ENCODE results near the gene CNPY2.

Gene CNPY2

GRCh38 chr12:56333197-56333678, 17.4 kb upstream of the CNPY2 start:
- Histone ChIP-seq H3K27me3 (ENCODE audit: control insufficient read depth in 1 of 2, insufficient read depth in 1 of 2, low read length in 2 of 2) (no peaks in the 10 kb centered on the region), H2AK5ac (ENCODE audit: low read length, severe bottlenecking) (peak overlapping the region; percentile 26), H3K9ac (ENCODE audit: low read length) (peak overlapping the region; percentile 98), H4K8ac (ENCODE audit: low read length) (peak overlapping the region; percentile 56), H3K23ac (ENCODE audit: low read length in 2 of 2) (no peak overlapping the region), H3K4me3 (ENCODE audit: insufficient read depth in 1 of 2, low read depth in 1 of 2, low read length in 2 of 2) (peak overlapping the region in 1 of 2 experiments; percentile 90), H3K36me3 (ENCODE audit: control insufficient read depth in 1 of 2, insufficient read depth in 2 of 2, low read depth in 1 of 2, low read length in 2 of 2) (peaks cover 0 to under 1% of the 10 kb centered on the region in 2 experiments), H3K79me1 (replicated peaks; ENCODE audit: low read length, poor library complexity, severe bottlenecking) (peaks cover 3% of the 10 kb centered on the region), H2AFZ (ENCODE audit: low read depth, low read length) (peak overlapping the region; percentile 78), H2BK5ac (ENCODE audit: low read depth, low read length, poor library complexity, severe bottlenecking) (no peak overlapping the region), H3K18ac (ENCODE audit: low read depth in 1 of 2, low read length in 2 of 2) (peak overlapping the region; percentile 68), H2BK12ac (ENCODE audit: low read length in 2 of 2) (peak overlapping the region in 1 of 2 experiments; percentile 4), H3K4me1 (ENCODE audit: control insufficient read depth, insufficient read depth, low read depth, low read length) (peaks cover 6% of the 10 kb centered on the region), H3K4ac (ENCODE audit: low read depth in 1 of 2, low read length in 2 of 2) (peak overlapping the region in 1 of 2 experiments; percentile 92), H3K4me2 (ENCODE audit: low read length, poor library complexity, severe bottlenecking) (peak overlapping the region; percentile 72), H2BK120ac (ENCODE audit: low read depth, low read length) (no peak overlapping the region), H4K91ac (ENCODE audit: low read length) (peak overlapping the region; percentile 62), H3K14ac (ENCODE audit: low read length in 2 of 2) (no peak overlapping the region), H3K27ac (ENCODE audit: low read length, poor library complexity, severe bottlenecking) (peak overlapping the region; percentile 96), H2BK15ac (ENCODE audit: low read depth, poor library complexity, severe bottlenecking) (no peak overlapping the region), H3K9me3 (ENCODE audit: control insufficient read depth, low read length) (no peaks in the 10 kb centered on the region)
- WGBS = 89% methylated on average over 2 of the region's 8 CpGs
- no peak for DNase-seq

- H3K4ac ChIP-seq (ENCODE audit: low read depth in 1 of 2, low read length in 2 of 2) = peak overlapping the region; percentile 25 to 92
- H3K27me3 ChIP-seq (ENCODE audit: control insufficient read depth in 1 of 2, insufficient read depth in 1 of 2, low read length in 2 of 2) = no peaks in the 10 kb centered on the region
- H3K79me1 ChIP-seq (replicated peaks; ENCODE audit: low read length, poor library complexity, severe bottlenecking) = peaks cover 3% of the 10 kb centered on the region
- H3K4me1 ChIP-seq (ENCODE audit: control insufficient read depth, insufficient read depth, low read depth, low read length) = peaks cover 6% of the 10 kb centered on the region
- H2AFZ ChIP-seq (ENCODE audit: low read depth, low read length) = no peak overlapping the region
- no peak overlapping the region for H2BK5ac ChIP-seq (ENCODE audit: low read depth, low read length, poor library complexity, severe bottlenecking)
- H3K18ac ChIP-seq (ENCODE audit: low read depth in 1 of 2, low read length in 2 of 2) = no peak overlapping the region
- peak overlapping the region; percentile 98 for H3K9ac ChIP-seq (ENCODE audit: low read length)
- no peaks in the 10 kb centered on the region for H3K9me3 ChIP-seq (ENCODE audit: control insufficient read depth, low read length)
- no peak overlapping the region for H2BK15ac ChIP-seq (ENCODE audit: low read depth, poor library complexity, severe bottlenecking)
- peak overlapping the region; percentile 62 for H4K91ac ChIP-seq (ENCODE audit: low read length)
- no peak overlapping the region for H3K23ac ChIP-seq (ENCODE audit: low read length in 2 of 2)
- no peak overlapping the region for H3K14ac ChIP-seq (ENCODE audit: low read length in 2 of 2)
- H2BK12ac ChIP-seq (ENCODE audit: low read length in 2 of 2) = no peak overlapping the region
- WGBS = 93% methylated on average over 11 of the region's 11 CpGs
- no peak overlapping the region for H3K27ac ChIP-seq (ENCODE audit: low read length, poor library complexity, severe bottlenecking)
- no peak overlapping the region for H3K4me2 ChIP-seq (ENCODE audit: low read length, poor library complexity, severe bottlenecking)
- no peak for DNase-seq
- peak overlapping the region; percentile 26 for H2AK5ac ChIP-seq (ENCODE audit: low read length, severe bottlenecking)
- H3K4me3 ChIP-seq (ENCODE audit: insufficient read depth in 1 of 2, low read depth in 1 of 2, low read length in 2 of 2) = peak overlapping the region in 1 of 2 experiments; percentile 90
- H4K8ac ChIP-seq (ENCODE audit: low read length) = peak overlapping the region; percentile 56
- no peak overlapping the region for H2BK120ac ChIP-seq (ENCODE audit: low read depth, low read length)
- H3K36me3 ChIP-seq (ENCODE audit: control insufficient read depth in 1 of 2, insufficient read depth in 2 of 2, low read depth in 1 of 2, low read length in 2 of 2) = peaks cover 0 to 6% of the 10 kb centered on the region in 2 experiments
Measured at GRCh38 chr12:56332512-56333196, 16.9 kb upstream of the CNPY2 start.

GRCh38 chr12:56330936-56331490, 15.2 kb upstream of the CNPY2 start:
- Histone ChIP-seq H2BK15ac (ENCODE audit: low read depth, poor library complexity, severe bottlenecking) (no peak overlapping the region), H3K18ac (ENCODE audit: low read depth in 1 of 2, low read length in 2 of 2) (no peak overlapping the region), H3K4me3 (ENCODE audit: insufficient read depth in 1 of 2, low read depth in 1 of 2, low read length in 2 of 2) (no peak overlapping the region), H3K27ac (ENCODE audit: low read length, poor library complexity, severe bottlenecking) (no peak overlapping the region), H2BK120ac (ENCODE audit: low read depth, low read length) (no peak overlapping the region), H2AFZ (ENCODE audit: low read depth, low read length) (no peak overlapping the region), H2AK5ac (ENCODE audit: low read length, severe bottlenecking) (no peak overlapping the region), H3K14ac (ENCODE audit: low read length in 2 of 2) (no peak overlapping the region), H3K27me3 (ENCODE audit: control insufficient read depth in 1 of 2, insufficient read depth in 1 of 2, low read length in 2 of 2) (no peaks in the 10 kb centered on the region), H3K4me1 (ENCODE audit: control insufficient read depth, insufficient read depth, low read depth, low read length) (peaks cover 6% of the 10 kb centered on the region), H2BK12ac (ENCODE audit: low read length in 2 of 2) (no peak overlapping the region), H3K9me3 (ENCODE audit: control insufficient read depth, low read length) (no peaks in the 10 kb centered on the region), H4K8ac (ENCODE audit: low read length) (no peak overlapping the region), H3K36me3 (ENCODE audit: control insufficient read depth in 1 of 2, insufficient read depth in 2 of 2, low read depth in 1 of 2, low read length in 2 of 2) (peaks cover 6 to 22% of the 10 kb centered on the region in 2 experiments), H2BK5ac (ENCODE audit: low read depth, low read length, poor library complexity, severe bottlenecking) (no peak overlapping the region), H3K23ac (ENCODE audit: low read length in 2 of 2) (no peak overlapping the region), H3K9ac (ENCODE audit: low read length) (no peak overlapping the region), H3K4ac (ENCODE audit: low read depth in 1 of 2, low read length in 2 of 2) (no peak overlapping the region), H4K91ac (ENCODE audit: low read length) (no peak overlapping the region), H3K4me2 (ENCODE audit: low read length, poor library complexity, severe bottlenecking) (no peak overlapping the region), H3K79me1 (replicated peaks; ENCODE audit: low read length, poor library complexity, severe bottlenecking) (peaks cover 3% of the 10 kb centered on the region)
- 98% methylated on average over 4 of the region's 7 CpGs for whole genome bisulfite sequencing
- DNase-seq = no peak

GRCh38 chr12:56326533-56326932, 10.7 kb upstream of the CNPY2 start:
- no peak overlapping the region for H2AK5ac ChIP-seq (ENCODE audit: low read length, severe bottlenecking)
- H2BK15ac ChIP-seq (ENCODE audit: low read depth, poor library complexity, severe bottlenecking) = no peak overlapping the region
- H3K9ac ChIP-seq (ENCODE audit: low read length) = no peak overlapping the region
- H3K23ac ChIP-seq (ENCODE audit: low read length in 2 of 2) = no peak overlapping the region
- H3K27me3 ChIP-seq (ENCODE audit: control insufficient read depth in 1 of 2, insufficient read depth in 1 of 2, low read length in 2 of 2) = no peaks in the 10 kb centered on the region
- no peak overlapping the region for H3K27ac ChIP-seq (ENCODE audit: low read length, poor library complexity, severe bottlenecking)
- H2BK5ac ChIP-seq (ENCODE audit: low read depth, low read length, poor library complexity, severe bottlenecking) = no peak overlapping the region
- no peak overlapping the region for H3K4ac ChIP-seq (ENCODE audit: low read depth in 1 of 2, low read length in 2 of 2)
- H2AFZ ChIP-seq (ENCODE audit: low read depth, low read length) = no peak overlapping the region
- no peak for DNase-seq
- WGBS = 90% methylated on average over 6 of the region's 6 CpGs
- peaks cover 28 to 64% of the 10 kb centered on the region in 2 experiments for H3K36me3 ChIP-seq (ENCODE audit: control insufficient read depth in 1 of 2, insufficient read depth in 2 of 2, low read depth in 1 of 2, low read length in 2 of 2)
- H3K4me2 ChIP-seq (ENCODE audit: low read length, poor library complexity, severe bottlenecking) = no peak overlapping the region
- H3K9me3 ChIP-seq (ENCODE audit: control insufficient read depth, low read length) = no peaks in the 10 kb centered on the region
- H3K14ac ChIP-seq (ENCODE audit: low read length in 2 of 2) = no peak overlapping the region
- no peaks in the 10 kb centered on the region for H3K4me1 ChIP-seq (ENCODE audit: control insufficient read depth, insufficient read depth, low read depth, low read length)
- H3K4me3 ChIP-seq (ENCODE audit: insufficient read depth in 1 of 2, low read depth in 1 of 2, low read length in 2 of 2) = no peak overlapping the region
- H4K91ac ChIP-seq (ENCODE audit: low read length) = no peak overlapping the region
- no peak overlapping the region for H2BK120ac ChIP-seq (ENCODE audit: low read depth, low read length)
- no peaks in the 10 kb centered on the region for H3K79me1 ChIP-seq (replicated peaks; ENCODE audit: low read length, poor library complexity, severe bottlenecking)
- no peak overlapping the region for H2BK12ac ChIP-seq (ENCODE audit: low read length in 2 of 2)
- no peak overlapping the region for H4K8ac ChIP-seq (ENCODE audit: low read length)
- no peak overlapping the region for H3K18ac ChIP-seq (ENCODE audit: low read depth in 1 of 2, low read length in 2 of 2)

Data from mesenchymal stem cell (in vitro differentiated cells and primary cell).